ENCODE results near the gene TIMP2. TPM values are rescaled to one million over a fixed set of nuclear protein-coding genes. Genes with fewer than 3 reads are reported as not detected.

TIMP2 gene
- total and polyA plus RNA-seq, 2 experiments from 2014 or later = 10.6 to 22.5 TPM

GRCh38 chr17:78886954-78887353, 38.2 kb downstream of the TIMP2 start:
- Histone ChIP-seq H3K36me3 (ENCODE audit: insufficient read depth) (no peaks in the 10 kb centered on the region), H3K27me3 (ENCODE audit: insufficient read depth) (no peaks in the 10 kb centered on the region), H3K27ac (ENCODE audit: low read depth) (no peak overlapping the region), H2AFZ (no peak overlapping the region), H3K79me2 (replicated peaks; ENCODE audit: insufficient read depth) (peaks cover 7% of the 10 kb centered on the region), H3K4me2 (no peak overlapping the region), H3K9me2 (ENCODE audit: insufficient read depth) (no peaks in the 10 kb centered on the region), H4K20me1 (replicated peaks; ENCODE audit: insufficient read depth) (no peaks in the 10 kb centered on the region), H3F3A (replicated peaks; ENCODE audit: low read depth) (0 out of 2 replicates have a peak, but pooled peaks cover 2% of the 10 kb centered on the region), H3K4me3 (no peak overlapping the region), H3K4me1 (ENCODE audit: insufficient read depth) (peaks cover 14% of the 10 kb centered on the region)
- no peaks in the 10 kb centered on the region for H3K9me3 Mint-ChIP-seq
- DNase-seq (ENCODE audit: low spot score) (no peak), ATAC-seq (no peak)
- H3K4me1 Mint-ChIP-seq = peaks cover 33% of the 10 kb centered on the region
- H3K4me3 Mint-ChIP-seq = no peak overlapping the region
- H3K27ac Mint-ChIP-seq = no peak overlapping the region
- TF ChIP-seq CTCF (conservative IDR thresholded peaks at IDR 0.05; ENCODE audit: low read depth in 2 of 2) (no peak), REST (IDR thresholded peaks at IDR 0.05; ENCODE audit: unreplicated experiment) (no peak), EZH2 (IDR thresholded peaks at IDR 0.05; ENCODE audit: low read depth, unreplicated experiment) (no peak), POLR2AphosphoS5 (IDR thresholded peaks at IDR 0.05; ENCODE audit: low read depth) (no peak), NANOG (IDR thresholded peaks at IDR 0.05; ENCODE audit: borderline replicate concordance) (no peak)
- no peaks in the 10 kb centered on the region for H3K36me3 Mint-ChIP-seq (ENCODE audit: low read depth)
- H3K27me3 Mint-ChIP-seq (ENCODE audit: insufficient read depth, low read depth, poor library complexity) = no peaks in the 10 kb centered on the region

GRCh38 chr17:78885956-78886355, 39.2 kb downstream of the TIMP2 start:
- no peak overlapping the region for H3K27ac ChIP-seq (ENCODE audit: low read depth)
- no peak for TF ChIP-seq POLR2AphosphoS5 (IDR thresholded peaks at IDR 0.05; ENCODE audit: low read depth)
- no peak for TF ChIP-seq ZNF114 (CRISPR knock-in tag; IDR thresholded peaks at IDR 0.05)
- TF ChIP-seq CTCF (conservative IDR thresholded peaks at IDR 0.05; ENCODE audit: low read depth in 2 of 2) = no peak
- TF ChIP-seq REST (IDR thresholded peaks at IDR 0.05; ENCODE audit: unreplicated experiment) = no peak

More at GRCh38 chr17:78885956-78886355, 39.2 kb downstream of the TIMP2 start:
- Histone ChIP-seq H2AFZ (no peak overlapping the region), H3F3A (replicated peaks; ENCODE audit: low read depth) (0 out of 2 replicates have a peak, but pooled peaks cover 2% of the 10 kb centered on the region), H3K4me2 (no peak overlapping the region), H3K9me2 (ENCODE audit: insufficient read depth) (no peaks in the 10 kb centered on the region), H3K27me3 (ENCODE audit: insufficient read depth) (no peaks in the 10 kb centered on the region), H3K4me3 (no peak overlapping the region), H3K4me1 (ENCODE audit: insufficient read depth) (peaks cover 14% of the 10 kb centered on the region), H3K79me2 (replicated peaks; ENCODE audit: insufficient read depth) (peaks cover 11% of the 10 kb centered on the region), H4K20me1 (replicated peaks; ENCODE audit: insufficient read depth) (no peaks in the 10 kb centered on the region), H3K36me3 (ENCODE audit: insufficient read depth) (no peaks in the 10 kb centered on the region)
- Mint-ChIP-seq H3K9me3 (no peaks in the 10 kb centered on the region), H3K4me1 (peaks cover 28% of the 10 kb centered on the region), H3K27me3 (ENCODE audit: insufficient read depth, low read depth, poor library complexity) (peaks cover 4% of the 10 kb centered on the region), H3K27ac (no peak overlapping the region), H3K4me3 (no peak overlapping the region), H3K36me3 (ENCODE audit: low read depth) (no peaks in the 10 kb centered on the region)
- DNase-seq (ENCODE audit: low spot score) = no peak
- ATAC-seq = no peak

All from GM23338 (cell line).